IMR-90 (cell line): ENCODE results near the gene STX16. TPM values are rescaled to one million over a fixed set of nuclear protein-coding genes. Genes with fewer than 3 reads are reported as not detected.

Source experiments
- ATAC-seq: fragments of 200-7000 bp; cut with Tn5 transposase; 2 replicates; pipeline ENCODE4 v1.9.1; 2020; ENCODE audit warnings: low read depth, mild to moderate bottlenecking, moderate library complexity
- BruUV-seq: library from RNA; stranded (reverse); fragments of 400-500 nt; replicated peaks from 2 replicates; lab custom pipeline; 2021; lab: Mats Ljungman, UMichigan
- CTCF ChIA-PET: fragments of 300-600 bp; formaldehyde crosslinking; extraction: SDS; loops from one replicate; lab custom pipeline; 2021; ENCODE audit warnings: antibody characterized with exemption; lab: Yijun Ruan, JAX
- POLR2A ChIA-PET: fragments of 300-600 bp; sonication (Branson Sonifier 250); formaldehyde crosslinking; loops from one replicate; lab custom pipeline; 2022; ENCODE audit warnings: antibody characterized with exemption; ENCODE audit not compliant: unreplicated experiment; lab: Charles Lee
- DNase-seq: peaks from one replicate; pipeline ENCODE4 v3.0.0; 2013
- H2AFZ ChIP-seq: replicated peaks from 2 replicates; pipeline ENCODE3; 2013; ENCODE audit warnings: low read length, mild to moderate bottlenecking; ENCODE audit not compliant: poor library complexity
- H2AK5ac ChIP-seq: 2 replicates; pipeline ENCODE4 v1.6.1; 2013; ENCODE audit warnings: low read depth, low read length, inconsistent platforms
- H2AK9ac ChIP-seq: replicated peaks from 2 replicates; pipeline ENCODE3; 2013; ENCODE audit warnings: mild to moderate bottlenecking, low read depth, low read length, moderate library complexity; ENCODE audit not compliant: poor library complexity
- H2BK120ac ChIP-seq: 2 replicates; pipeline ENCODE4 v1.6.1; 2013; ENCODE audit warnings: low read depth, low read length, inconsistent platforms
- H2BK15ac ChIP-seq: 3 replicates; pipeline ENCODE4 v1.6.1; 2013; ENCODE audit warnings: low read depth, low read length, inconsistent platforms
- H2BK20ac ChIP-seq: 2 replicates; pipeline ENCODE4 v1.6.1; 2013; ENCODE audit warnings: low read depth, mild to moderate bottlenecking, inconsistent platforms, low read length, moderate library complexity
- H2BK5ac ChIP-seq: 2 replicates; pipeline ENCODE4 v1.6.1; 2013; ENCODE audit warnings: mild to moderate bottlenecking, low read depth, low read length, inconsistent platforms; ENCODE audit not compliant: poor library complexity, severe bottlenecking
- H3K14ac ChIP-seq: replicated peaks from 2 replicates; pipeline ENCODE4 v1.6.1; 2013; ENCODE audit warnings: low read depth, low read length, inconsistent platforms
- H3K18ac ChIP-seq: 2 replicates; pipeline ENCODE4 v1.6.1; 2013; ENCODE audit warnings: low read depth, low read length, control low read depth
- H3K23ac ChIP-seq: 2 replicates; pipeline ENCODE4 v1.6.1; 2013; ENCODE audit warnings: low read depth, low read length, inconsistent platforms
- H3K27ac ChIP-seq: 2 replicates; pipeline ENCODE4 v1.5.1; 2013; ENCODE audit warnings: mild to moderate bottlenecking, control low read depth, low read length; ENCODE audit not compliant: insufficient read depth
- H3K27me3 ChIP-seq: 2 replicates; pipeline ENCODE4 v1.6.1; 2013; ENCODE audit warnings: low read length; ENCODE audit not compliant: control insufficient read depth, insufficient read depth
- H3K36me3 ChIP-seq: 2 replicates; pipeline ENCODE4 v1.6.1; 2013; ENCODE audit warnings: low read length, mixed read lengths; ENCODE audit not compliant: control insufficient read depth, insufficient read depth
- H3K4ac ChIP-seq: 2 replicates; pipeline ENCODE4 v1.6.1; 2013; ENCODE audit warnings: low read depth, low read length, inconsistent platforms
- H3K4me1 ChIP-seq: 2 replicates; pipeline ENCODE4 v1.6.1; 2013; ENCODE audit warnings: low read length, mixed read lengths; ENCODE audit not compliant: control insufficient read depth, insufficient read depth
- H3K4me2 ChIP-seq: 2 replicates; pipeline ENCODE4 v1.6.1; 2013; ENCODE audit warnings: low read depth, mild to moderate bottlenecking, control low read depth, low read length, moderate library complexity
- H3K4me3 ChIP-seq: 2 replicates; pipeline ENCODE4 v1.5.1; 2013; ENCODE audit warnings: low read depth, mild to moderate bottlenecking, control low read depth, low read length, moderate library complexity; ENCODE audit not compliant: insufficient read depth
- H3K56ac ChIP-seq: 2 replicates; pipeline ENCODE4 v1.6.1; 2013; ENCODE audit warnings: low read length, inconsistent platforms; ENCODE audit not compliant: insufficient read depth; ENCODE audit errors: extremely low read depth
- H3K79me1 ChIP-seq, 2 experiments: 2 replicates each; pipeline ENCODE4 v1.6.1; 2013; ENCODE audit warnings: low read length in 2 of 2, inconsistent platforms in 1 of 2, low read depth in 1 of 2
- H3K9ac ChIP-seq: 2 replicates; pipeline ENCODE4 v1.6.1; 2013; ENCODE audit warnings: low read depth, low read length, control low read depth
- H3K9me1 ChIP-seq: 2 replicates; pipeline ENCODE4 v1.6.1; 2013; ENCODE audit warnings: low read length, inconsistent platforms; ENCODE audit not compliant: insufficient read depth
- H3K9me3 ChIP-seq: 2 replicates; pipeline ENCODE4 v1.6.1; 2013; ENCODE audit warnings: low read length; ENCODE audit not compliant: control insufficient read depth, insufficient read depth
- H4K20me1 ChIP-seq: 2 replicates; pipeline ENCODE4 v1.6.1; 2013; ENCODE audit warnings: low read length, inconsistent platforms; ENCODE audit not compliant: insufficient read depth
- H4K5ac ChIP-seq: 2 replicates; pipeline ENCODE4 v1.6.1; 2013; ENCODE audit warnings: mild to moderate bottlenecking, low read depth, low read length, control low read depth
- H4K8ac ChIP-seq, 2 experiments: 2 replicates each; pipeline ENCODE4 v1.6.1; 2013; ENCODE audit warnings: low read depth in 2 of 2, low read length in 2 of 2, control low read depth in 1 of 2, inconsistent platforms in 1 of 2
- H4K91ac ChIP-seq: 2 replicates; pipeline ENCODE4 v1.6.1; 2013; ENCODE audit warnings: low read depth, low read length, inconsistent platforms; ENCODE audit not compliant: insufficient read depth
- MAFK ChIP-seq: IDR thresholded peaks from 2 replicates; pipeline ENCODE4 v1.6.1; 2012; ENCODE audit warnings: low read depth, low read length, improper control_type of control experiment
- MAZ ChIP-seq: IDR thresholded peaks from 2 replicates; pipeline ENCODE4 v1.6.1; 2012; ENCODE audit warnings: low read depth, mild to moderate bottlenecking, low read length, improper control_type of control experiment, moderate library complexity, borderline replicate concordance
- MXI1 ChIP-seq: IDR thresholded peaks from 2 replicates; pipeline ENCODE4 v1.6.1; 2012; ENCODE audit warnings: low read depth, mild to moderate bottlenecking, low read length, moderate library complexity, borderline replicate concordance
- NFE2L2 ChIP-seq: fragments of 150-350 bp; IDR thresholded peaks from 2 replicates; pipeline ENCODE4 v1.6.1; 2016; ENCODE audit warnings: low read depth, mild to moderate bottlenecking, low read length
- RFX5 ChIP-seq: IDR thresholded peaks from 2 replicates; pipeline ENCODE4 v1.8.0; 2012; ENCODE audit warnings: low read depth, mild to moderate bottlenecking, low read length, moderate library complexity
- WGBS, 2 experiments: methylation state at CpG; one replicate each; pipeline versions ENCODE4 v1.1.5 to v1.1.7; 2013; ENCODE audit warnings: missing lambda C conversion rate in 2 of 2; ENCODE audit not compliant: insufficient read length in 1 of 2; ENCODE audit errors: extremely low coverage in 2 of 2; 5-methylcytosine and 5-hydroxymethylcytosine counted together
- dilution Hi-C: fragments of 300-500 bp; cut with HindIII; formaldehyde crosslinking; loops from one replicate; pipeline ENCODE4 v1.14.3; 2018; ENCODE audit warnings: low sequenced_read_pairs; ENCODE audit not compliant: unreplicated experiment
- in situ Hi-C: fragments of 300-500 bp; cut with MboI; formaldehyde crosslinking; loops from 3 replicates; pipeline ENCODE4 v1.14.3; 2019; ENCODE audit warnings: low sequenced_read_pairs, inconsistent platforms, mixed read lengths
- intact Hi-C: fragments of 100-400 bp; cut with micrococcal nuclease; formaldehyde crosslinking; loops from 2 replicates; pipeline ENCODE4 v1.10.0; 2022
- polyA plus RNA-seq, 3 experiments: library from polyadenylated mRNA; depleted of rRNA; stranded (reverse); fragments of >200 nt; gene quantifications; 2 replicates each; pipeline ENCODE4 v1.2.3, GENCODE V29; 2012; ENCODE audit warnings: low replicate concordance in 1 of 3
- total RNA-seq: library from RNA; depleted of rRNA; stranded (reverse); fragments of >200 nt; gene quantifications from 2 replicates; pipeline ENCODE4 v1.2.3, GENCODE V29; 2012

STX16 gene
- total and polyA plus RNA-seq, 2 of the 4 experiments (the other 2 are of a cell fraction): 26.9 to 58.2 TPM

DNA sequence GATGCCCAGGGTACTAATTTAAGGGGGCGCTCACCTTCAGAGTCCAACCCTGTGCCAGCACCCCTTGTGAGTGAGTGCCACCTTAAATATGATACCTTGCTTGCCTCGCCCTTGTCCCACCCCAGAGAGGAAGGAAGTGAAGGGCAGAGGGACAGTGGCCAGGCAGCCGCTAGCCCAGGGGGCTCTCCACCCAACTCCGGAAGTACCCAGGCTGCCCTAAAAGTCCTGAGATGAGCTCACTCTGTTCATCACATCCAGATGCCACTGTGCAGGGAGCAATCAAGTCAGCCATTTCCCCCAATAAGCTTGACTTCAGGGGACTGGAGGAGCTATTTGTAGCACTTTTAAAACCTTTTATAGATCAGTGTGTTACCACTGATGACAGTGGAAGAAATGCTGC is 25.0 kb upstream of the STX16 start:
- Histone ChIP-seq H3K9ac (no peak overlapping the region), H3K4me2 (no peak overlapping the region), H3K4ac (peak overlapping the region; percentile 4; the same call in 1 of the 2 replicates), H3K14ac (no peak overlapping the region), H4K5ac (no peak overlapping the region), H2AFZ (no peak overlapping the region), H2AK9ac (no peak overlapping the region), H3K27me3 (no peaks in the 10 kb centered on the region), H4K8ac (no peak overlapping the region), H3K9me3 (no peaks in the 10 kb centered on the region), H2BK20ac (peak overlapping the region; percentile 38; the same call in 1 of the 2 replicates), H4K91ac (no peak overlapping the region; the same call in 1 of the 2 replicates), H2AK5ac (peak overlapping the region; percentile 98; the same call in 1 of the 2 replicates), H3K9me1 (peaks cover 37% of the 10 kb centered on the region), H3K56ac (no peak overlapping the region), H3K27ac (no peak overlapping the region), H3K4me3 (no peak overlapping the region), H4K20me1 (no peaks in the 10 kb centered on the region), H2BK120ac (peak overlapping the region; percentile 98), H3K36me3 (no peaks in the 10 kb centered on the region), H3K4me1 (peaks cover 24% of the 10 kb centered on the region), H3K18ac (no peak overlapping the region), H3K23ac (no peak overlapping the region), H2BK5ac (no peak overlapping the region), H3K79me1 (peaks cover 0 to 8% of the 10 kb centered on the region in 2 experiments; a peak in 2 of 4 replicates), H2BK15ac (peak overlapping the region; percentile 50; the same call in 1 of the 3 replicates)
- WGBS, 2 experiments: 90% methylated on average over 2 of the region's 4 CpGs; no CpG with 5 or more reads in 1 of the 2 experiments
- no peak for TF ChIP-seq NFE2L2
- no peak for TF ChIP-seq MAFK
- TF ChIP-seq MAZ: no peak
- TF ChIP-seq RFX5: no peak
- no peak for TF ChIP-seq MXI1
- POLR2A ChIA-PET: no interaction called here
- ATAC-seq: no peak
- in situ Hi-C loops (no loop called here), dilution Hi-C loops (no loop called here), intact Hi-C loops (no loop called here)
- CTCF ChIA-PET: no interaction called here
- no peak for DNase-seq
- no TSS peak for BruUV-seq
